ENCODE data around the gene CHRDL1.

Gene CHRDL1

DNA sequence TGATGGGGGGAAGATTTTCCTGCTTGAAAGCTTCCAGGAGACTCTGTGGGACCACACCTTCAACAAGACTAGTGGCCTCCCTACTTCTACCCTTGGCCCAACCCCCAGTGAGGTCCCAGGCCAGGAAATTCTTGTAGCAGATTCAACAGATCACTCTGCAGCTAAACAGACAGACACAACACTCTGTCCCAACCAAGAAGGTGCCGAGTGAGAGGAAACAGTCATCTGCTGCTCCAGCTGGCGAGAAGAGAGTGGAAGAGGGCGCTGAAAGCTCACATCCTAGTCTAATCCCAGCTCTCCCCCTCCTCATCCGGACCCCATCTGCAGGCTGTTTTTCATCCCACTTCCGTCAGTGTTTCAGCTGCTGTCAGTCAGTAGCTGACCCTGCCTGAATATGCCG, 63.4 kb downstream of the CHRDL1 start:
- no peaks in the 10 kb centered on the region for H3K4me1 ChIP-seq
- no peak for DNase-seq
- no peaks in the 10 kb centered on the region for H3K9me3 ChIP-seq
- H3K4me3 ChIP-seq: no peak overlapping the region
- H3K27ac ChIP-seq: no peak overlapping the region
- intact Hi-C loops (cut with DNase I; ENCODE audit: low total_unique reads): no loop called here
- H3K36me3 ChIP-seq: no peaks in the 10 kb centered on the region
- no peaks in the 10 kb centered on the region for H3K27me3 ChIP-seq
- TF ChIP-seq, protein P1, sequence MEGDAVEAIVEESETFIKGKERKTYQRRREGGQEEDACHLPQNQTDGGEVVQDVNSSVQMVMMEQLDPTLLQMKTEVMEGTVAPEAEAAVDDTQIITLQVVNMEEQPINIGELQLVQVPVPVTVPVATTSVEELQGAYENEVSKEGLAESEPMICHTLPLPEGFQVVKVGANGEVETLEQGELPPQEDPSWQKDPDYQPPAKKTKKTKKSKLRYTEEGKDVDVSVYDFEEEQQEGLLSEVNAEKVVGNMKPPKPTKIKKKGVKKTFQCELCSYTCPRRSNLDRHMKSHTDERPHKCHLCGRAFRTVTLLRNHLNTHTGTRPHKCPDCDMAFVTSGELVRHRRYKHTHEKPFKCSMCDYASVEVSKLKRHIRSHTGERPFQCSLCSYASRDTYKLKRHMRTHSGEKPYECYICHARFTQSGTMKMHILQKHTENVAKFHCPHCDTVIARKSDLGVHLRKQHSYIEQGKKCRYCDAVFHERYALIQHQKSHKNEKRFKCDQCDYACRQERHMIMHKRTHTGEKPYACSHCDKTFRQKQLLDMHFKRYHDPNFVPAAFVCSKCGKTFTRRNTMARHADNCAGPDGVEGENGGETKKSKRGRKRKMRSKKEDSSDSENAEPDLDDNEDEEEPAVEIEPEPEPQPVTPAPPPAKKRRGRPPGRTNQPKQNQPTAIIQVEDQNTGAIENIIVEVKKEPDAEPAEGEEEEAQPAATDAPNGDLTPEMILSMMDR (IDR thresholded peaks at IDR 0.05): no peak

DNA sequence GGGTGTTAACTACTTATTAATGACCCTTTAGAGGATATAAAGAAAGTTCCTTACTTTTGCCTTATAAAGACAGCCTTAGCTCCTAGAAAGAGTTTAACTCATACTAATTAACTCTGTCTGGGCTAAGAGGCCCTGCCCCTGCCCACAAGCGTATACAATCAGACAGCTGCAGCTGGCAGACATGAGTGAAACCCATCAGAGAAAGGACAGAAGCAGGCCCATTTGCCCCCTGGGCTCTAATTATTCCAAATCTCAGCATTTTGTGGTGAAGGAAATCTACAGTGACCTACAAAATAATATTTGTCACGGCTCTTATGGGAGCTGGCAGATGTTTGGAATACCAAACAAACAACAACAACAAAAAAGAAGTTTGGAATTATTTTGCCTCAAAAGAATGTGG, 71.8 kb downstream of the CHRDL1 start:
- Histone ChIP-seq H3K4me3 (no peak overlapping the region), H3K9me3 (no peaks in the 10 kb centered on the region), H3K27ac (no peak overlapping the region), H3K4me1 (no peaks in the 10 kb centered on the region), H3K36me3 (no peaks in the 10 kb centered on the region), H3K27me3 (no peaks in the 10 kb centered on the region)
- intact Hi-C loops (cut with DNase I; ENCODE audit: low total_unique reads): no loop called here
- no peak for DNase-seq
- TF ChIP-seq, protein P1 (IDR thresholded peaks at IDR 0.05): no peak

DNA sequence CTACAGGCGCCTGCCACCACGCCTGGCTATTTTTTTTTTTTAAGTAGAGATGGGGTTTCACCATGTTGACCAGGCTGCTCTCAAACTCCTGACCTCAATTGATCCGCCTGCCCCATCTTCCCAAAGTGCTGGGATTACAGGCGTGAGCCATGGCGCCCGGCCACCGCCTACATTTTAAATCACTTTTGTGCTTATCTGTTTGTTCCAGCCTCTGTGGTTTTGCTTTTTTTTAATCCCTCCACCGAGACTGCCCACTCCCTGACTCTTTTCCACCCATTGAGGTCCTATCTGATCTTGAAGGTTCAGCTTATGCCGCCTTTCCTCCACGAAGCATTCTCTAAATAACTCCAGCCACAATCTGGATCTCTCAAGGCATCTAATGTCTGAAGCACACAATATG, 73.5 kb downstream of the CHRDL1 start:
- DNase-seq: no peak
- Histone ChIP-seq H3K4me3 (no peak overlapping the region), H3K9me3 (no peaks in the 10 kb centered on the region), H3K36me3 (no peaks in the 10 kb centered on the region), H3K27ac (no peak overlapping the region), H3K4me1 (no peaks in the 10 kb centered on the region), H3K27me3 (no peaks in the 10 kb centered on the region)
- TF ChIP-seq, protein P1 (IDR thresholded peaks at IDR 0.05): no peak
- intact Hi-C loops (cut with DNase I; ENCODE audit: low total_unique reads): no loop called here

DNA sequence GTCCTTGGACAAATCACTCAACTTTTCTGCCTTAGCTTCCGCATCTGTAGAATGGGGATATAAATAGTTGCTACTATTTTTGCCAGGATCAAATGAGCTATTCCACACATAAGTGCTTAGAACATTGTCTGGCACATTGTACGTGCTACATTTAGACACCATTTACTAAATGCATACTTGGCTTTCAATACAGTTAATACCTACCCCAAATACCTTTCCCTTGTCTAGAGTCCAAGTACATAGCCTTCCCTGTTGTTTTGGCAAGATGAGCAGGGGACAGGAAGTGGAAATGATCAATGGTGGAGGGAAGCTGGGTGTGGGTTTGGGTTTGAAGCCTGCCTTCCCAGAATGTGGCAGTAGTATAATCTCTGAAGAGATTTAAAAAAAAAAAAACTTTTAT, 82.0 kb downstream of the CHRDL1 start:
- TF ChIP-seq, protein P1 (IDR thresholded peaks at IDR 0.05): no peak
- Histone ChIP-seq H3K4me3 (no peak overlapping the region), H3K9me3 (no peaks in the 10 kb centered on the region), H3K36me3 (no peaks in the 10 kb centered on the region), H3K4me1 (no peaks in the 10 kb centered on the region), H3K27ac (no peak overlapping the region), H3K27me3 (no peaks in the 10 kb centered on the region)
- DNase-seq: no peak
- intact Hi-C loops (cut with DNase I; ENCODE audit: low total_unique reads): no loop called here

DNA sequence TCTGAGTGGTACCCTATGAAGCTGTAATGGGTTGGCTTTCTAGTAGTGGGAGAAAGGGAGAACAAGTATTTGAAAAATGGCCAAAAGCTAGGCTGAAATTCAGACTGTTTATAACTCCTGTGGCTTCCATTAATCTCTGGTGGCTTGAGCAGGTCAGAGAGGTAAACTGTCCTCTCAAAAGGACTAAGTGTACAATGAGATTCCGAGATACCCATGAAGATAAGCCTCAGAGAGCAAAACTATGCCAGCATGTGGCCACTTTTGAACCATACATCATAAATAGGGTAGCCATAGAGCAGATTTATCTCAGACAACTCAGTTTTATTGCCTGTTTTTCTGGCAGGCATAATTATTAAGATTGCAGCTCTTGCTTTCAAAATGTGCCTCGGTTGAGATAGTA, 89.2 kb downstream of the CHRDL1 start:
- Histone ChIP-seq H3K27me3 (no peaks in the 10 kb centered on the region), H3K36me3 (no peaks in the 10 kb centered on the region), H3K4me1 (no peaks in the 10 kb centered on the region), H3K27ac (no peak overlapping the region), H3K9me3 (no peaks in the 10 kb centered on the region), H3K4me3 (no peak overlapping the region)
- intact Hi-C loops (cut with DNase I; ENCODE audit: low total_unique reads): no loop called here
- DNase-seq: no peak
- TF ChIP-seq, protein P1 (IDR thresholded peaks at IDR 0.05): no peak

DNA sequence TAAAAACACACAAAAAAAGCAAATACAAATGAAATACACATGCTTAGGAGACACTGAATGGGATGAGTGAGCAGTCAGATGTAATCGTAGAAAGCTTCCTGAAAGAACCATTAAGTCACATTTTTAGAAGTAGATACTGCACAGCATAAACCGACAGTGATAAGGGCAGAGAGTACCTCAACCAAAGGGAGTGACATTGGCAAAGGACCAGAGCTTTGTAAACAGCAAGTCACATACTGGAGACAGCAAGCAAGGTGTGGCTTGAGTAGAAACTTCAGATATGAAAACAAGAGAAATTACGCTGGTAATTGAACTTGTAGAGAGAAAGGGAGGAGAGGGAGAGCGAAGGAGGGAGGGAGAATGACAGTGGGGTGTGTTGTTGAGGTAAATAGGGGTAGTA, 92.0 kb downstream of the CHRDL1 start:
- no peak for DNase-seq
- no peaks in the 10 kb centered on the region for H3K36me3 ChIP-seq
- no peaks in the 10 kb centered on the region for H3K27me3 ChIP-seq
- H3K4me3 ChIP-seq: no peak overlapping the region
- TF ChIP-seq, protein P1 (IDR thresholded peaks at IDR 0.05): no peak
- H3K27ac ChIP-seq: no peak overlapping the region
- H3K4me1 ChIP-seq: no peaks in the 10 kb centered on the region
- intact Hi-C loops (cut with DNase I; ENCODE audit: low total_unique reads): no loop called here
- no peaks in the 10 kb centered on the region for H3K9me3 ChIP-seq
